Rectal smooth muscle tissue (tissue), 1 donor: ENCODE data around the gene SIDT2.

ENCODE experiments used
- H3K27ac ChIP-seq: one replicate; pipeline ENCODE4 v1.7.0; 2013; ENCODE audit warnings: low read depth, low read length, inconsistent platforms
- H3K27me3 ChIP-seq: one replicate; pipeline ENCODE4 v1.7.0; 2013; ENCODE audit warnings: low read length; ENCODE audit not compliant: control insufficient read depth, insufficient read depth
- H3K36me3 ChIP-seq: one replicate; pipeline ENCODE4 v1.7.0; 2013; ENCODE audit warnings: low read length; ENCODE audit not compliant: control insufficient read depth, insufficient read depth
- H3K4me1 ChIP-seq: one replicate; pipeline ENCODE4 v1.7.0; 2013; ENCODE audit warnings: low read length; ENCODE audit not compliant: control insufficient read depth, insufficient read depth
- H3K4me3 ChIP-seq: one replicate; pipeline ENCODE4 v1.7.0; 2013; ENCODE audit warnings: low read length
- H3K9ac ChIP-seq: one replicate; pipeline ENCODE4 v1.7.0; 2013; ENCODE audit warnings: low read length

Gene SIDT2

GRCh38 chr11:117218133-117218915, 39.8 kb downstream of the SIDT2 start:
- Histone ChIP-seq H3K9ac (no peak overlapping the region), H3K4me1 (peaks cover 66% of the 10 kb centered on the region), H3K27me3 (no peaks in the 10 kb centered on the region), H3K27ac (peak overlapping the region; percentile 99), H3K36me3 (peaks cover 35% of the 10 kb centered on the region), H3K4me3 (peak overlapping the region; percentile 28)

- Histone ChIP-seq H3K27me3 (no peaks in the 10 kb centered on the region), H3K36me3 (peaks cover 34% of the 10 kb centered on the region), H3K27ac (peak overlapping the region; percentile 99), H3K4me1 (peaks cover 72% of the 10 kb centered on the region), H3K4me3 (peak overlapping the region; percentile 28), H3K9ac (peak overlapping the region; percentile 40)
Observed at GRCh38 chr11:117219001-117219400, 40.5 kb downstream of the SIDT2 start.

DNA sequence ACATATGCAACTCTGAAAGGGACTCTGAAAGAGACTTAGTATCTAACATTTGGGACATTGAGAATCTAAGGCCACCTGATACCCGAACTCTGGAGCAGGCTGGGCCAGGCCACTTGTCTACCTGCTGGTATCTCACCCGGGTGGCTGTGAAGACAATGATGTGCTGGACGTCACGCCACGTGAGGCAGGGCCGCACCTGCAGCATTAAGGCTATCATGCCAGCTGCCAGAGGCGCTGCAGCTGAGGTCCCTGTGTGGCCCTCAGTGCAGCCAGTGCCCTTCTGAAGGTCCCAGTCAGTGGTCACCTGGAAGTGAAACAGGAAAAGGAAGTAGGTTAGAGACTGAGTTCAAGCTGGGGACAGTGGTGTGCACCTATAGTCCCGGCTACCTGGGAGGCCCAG, 40.9 kb downstream of the SIDT2 start:
- Histone ChIP-seq H3K36me3 (peaks cover 33% of the 10 kb centered on the region), H3K4me1 (peaks cover 72% of the 10 kb centered on the region), H3K27me3 (no peaks in the 10 kb centered on the region), H3K27ac (peak overlapping the region; percentile 99), H3K4me3 (no peak overlapping the region), H3K9ac (no peak overlapping the region)

DNA sequence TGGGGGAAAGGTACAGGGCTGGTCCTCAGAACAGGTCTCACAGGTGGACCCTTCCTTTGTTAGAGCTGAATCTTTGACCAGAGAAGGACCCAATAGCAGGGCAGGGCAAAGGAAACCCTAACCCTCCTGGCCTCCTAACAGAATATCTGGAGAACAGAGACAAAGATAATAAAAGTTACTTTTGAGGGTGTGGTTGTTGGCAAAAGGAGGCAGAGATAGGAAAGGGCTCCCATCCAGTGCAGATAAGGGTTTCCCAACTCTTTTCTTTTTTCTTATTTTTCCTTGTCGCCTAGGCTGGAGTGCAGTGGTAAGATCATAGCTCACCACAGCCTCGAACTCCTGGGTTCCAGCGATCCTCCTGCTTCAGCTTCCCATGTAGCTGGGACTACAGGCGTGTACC, 41.5 kb downstream of the SIDT2 start:
- Histone ChIP-seq H3K27me3 (no peaks in the 10 kb centered on the region), H3K9ac (no peak overlapping the region), H3K36me3 (peaks cover 28% of the 10 kb centered on the region), H3K27ac (peak overlapping the region; percentile 99), H3K4me1 (peaks cover 72% of the 10 kb centered on the region), H3K4me3 (peak overlapping the region; percentile 2)

DNA sequence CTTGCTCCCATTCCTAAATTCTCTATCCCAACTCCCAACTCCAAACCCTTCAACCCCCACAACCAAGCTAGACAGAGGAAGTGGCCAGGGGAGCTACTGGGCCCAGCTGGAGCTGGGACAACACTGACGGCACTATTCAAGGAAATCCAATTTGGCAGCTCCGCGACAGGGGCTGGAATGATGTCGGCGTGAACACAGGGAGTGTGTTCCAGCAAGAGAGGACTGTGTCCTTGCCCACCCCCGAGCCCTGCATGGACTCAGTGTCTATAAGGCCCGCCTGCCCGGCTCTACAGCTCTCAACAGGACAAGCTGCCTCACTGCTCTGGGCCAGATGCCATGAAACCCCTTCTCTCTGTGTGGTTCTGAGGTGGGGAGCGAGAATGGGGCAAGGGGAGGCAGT, 42.0 kb downstream of the SIDT2 start:
- peak overlapping the region; percentile 2 for H3K4me3 ChIP-seq
- peak overlapping the region; percentile 51 for H3K9ac ChIP-seq
- no peaks in the 10 kb centered on the region for H3K27me3 ChIP-seq
- H3K36me3 ChIP-seq, result peaks cover 28% of the 10 kb centered on the region
- H3K4me1 ChIP-seq, result peaks cover 72% of the 10 kb centered on the region
- peak overlapping the region; percentile 99 for H3K27ac ChIP-seq

GRCh38 chr11:117220999-117221774, 42.6 kb downstream of the SIDT2 start:
- H3K27me3 ChIP-seq, result no peaks in the 10 kb centered on the region
- H3K27ac ChIP-seq, result peak overlapping the region; percentile 99
- peaks cover 28% of the 10 kb centered on the region for H3K36me3 ChIP-seq
- H3K4me3 ChIP-seq, result peak overlapping the region; percentile 2
- H3K9ac ChIP-seq, result peak overlapping the region; percentile 51
- H3K4me1 ChIP-seq, result peaks cover 72% of the 10 kb centered on the region

DNA sequence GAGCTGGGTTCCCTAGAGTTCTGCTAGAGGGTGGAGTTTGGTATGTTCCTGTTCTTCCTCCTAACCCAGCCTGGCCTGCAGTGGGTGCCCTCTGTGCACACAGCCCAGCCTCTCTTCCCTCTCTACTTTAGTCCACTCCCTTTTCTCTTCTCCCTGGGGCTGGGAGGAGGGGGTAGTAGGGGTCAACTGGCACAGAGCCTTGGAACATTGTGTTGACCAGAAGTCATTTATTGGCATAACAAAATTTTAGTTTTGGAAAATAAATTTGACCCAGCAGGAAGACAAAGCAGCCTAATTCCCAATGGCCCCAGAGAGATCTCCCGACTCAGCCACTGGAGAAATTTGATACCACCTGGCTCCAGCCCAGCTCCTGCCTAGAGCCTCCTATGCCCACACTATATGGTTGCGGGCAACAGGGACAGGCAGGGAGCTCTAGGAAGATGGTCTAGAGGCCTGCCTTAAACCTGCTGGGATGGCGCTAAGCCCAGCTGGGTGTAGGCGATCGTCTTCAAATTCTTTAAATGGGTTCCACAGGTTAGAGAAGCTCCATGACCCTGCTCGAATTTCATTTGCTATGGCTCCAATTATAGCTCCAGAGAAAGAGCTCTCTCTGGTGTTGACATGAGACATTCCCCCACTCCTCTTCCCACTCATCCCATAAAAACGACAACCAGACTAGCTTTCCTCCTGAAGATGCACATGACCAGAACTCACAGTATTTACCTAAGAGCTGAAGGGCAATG, 43.4 kb downstream of the SIDT2 start:
- Histone ChIP-seq H3K4me3 (peak overlapping the region; percentile 29), H3K4me1 (peaks cover 66% of the 10 kb centered on the region), H3K27me3 (no peaks in the 10 kb centered on the region), H3K36me3 (peaks cover 30% of the 10 kb centered on the region), H3K9ac (no peak overlapping the region), H3K27ac (peak overlapping the region; percentile 99)

DNA sequence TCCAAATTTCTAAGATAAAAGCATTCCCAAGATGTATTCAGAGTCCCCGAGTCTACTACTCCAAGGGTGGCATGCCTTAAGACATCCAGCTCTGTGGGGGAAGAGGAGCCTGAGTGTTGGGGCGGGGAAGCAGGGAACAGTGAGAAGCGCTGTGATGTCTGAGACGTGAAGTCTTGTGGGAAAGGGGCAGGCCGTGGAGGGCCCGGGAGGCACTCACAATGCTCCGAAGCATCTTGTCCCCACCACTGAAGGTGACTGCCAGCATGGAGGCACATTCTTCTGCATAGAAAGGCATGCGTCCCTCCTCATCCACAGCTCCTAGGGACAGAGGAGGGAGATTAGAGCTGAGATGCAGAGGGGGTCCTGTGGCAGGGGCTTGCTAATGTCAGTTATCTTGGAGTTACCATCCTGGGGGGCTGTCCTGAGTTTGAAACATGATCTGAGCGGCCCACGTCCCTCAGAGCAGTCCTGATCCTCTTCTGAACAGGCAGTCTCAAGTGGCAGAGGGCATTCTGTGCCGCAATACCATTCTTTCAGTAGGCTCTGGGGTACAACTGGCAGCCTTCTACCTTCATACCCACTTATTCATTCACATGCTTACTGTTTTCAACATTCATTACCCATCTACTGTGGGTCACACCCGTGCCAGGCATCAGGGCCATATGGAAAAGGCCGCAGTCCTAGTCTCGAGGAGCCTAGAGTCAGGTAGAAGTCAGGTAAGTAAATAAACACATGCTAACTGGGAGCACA, 44.6 kb downstream of the SIDT2 start:
- Histone ChIP-seq H3K27ac (peak overlapping the region; percentile 99), H3K36me3 (peaks cover 33% of the 10 kb centered on the region), H3K27me3 (no peaks in the 10 kb centered on the region), H3K4me3 (no peak overlapping the region), H3K4me1 (peaks cover 54% of the 10 kb centered on the region), H3K9ac (no peak overlapping the region)

- Histone ChIP-seq H3K27me3 (no peaks in the 10 kb centered on the region), H3K9ac (no peak overlapping the region), H3K36me3 (peaks cover 32% of the 10 kb centered on the region), H3K27ac (peak overlapping the region; percentile 99), H3K4me3 (no peak overlapping the region), H3K4me1 (peaks cover 45% of the 10 kb centered on the region)
Observed at GRCh38 chr11:117223741-117224689, 45.5 kb downstream of the SIDT2 start.

DNA sequence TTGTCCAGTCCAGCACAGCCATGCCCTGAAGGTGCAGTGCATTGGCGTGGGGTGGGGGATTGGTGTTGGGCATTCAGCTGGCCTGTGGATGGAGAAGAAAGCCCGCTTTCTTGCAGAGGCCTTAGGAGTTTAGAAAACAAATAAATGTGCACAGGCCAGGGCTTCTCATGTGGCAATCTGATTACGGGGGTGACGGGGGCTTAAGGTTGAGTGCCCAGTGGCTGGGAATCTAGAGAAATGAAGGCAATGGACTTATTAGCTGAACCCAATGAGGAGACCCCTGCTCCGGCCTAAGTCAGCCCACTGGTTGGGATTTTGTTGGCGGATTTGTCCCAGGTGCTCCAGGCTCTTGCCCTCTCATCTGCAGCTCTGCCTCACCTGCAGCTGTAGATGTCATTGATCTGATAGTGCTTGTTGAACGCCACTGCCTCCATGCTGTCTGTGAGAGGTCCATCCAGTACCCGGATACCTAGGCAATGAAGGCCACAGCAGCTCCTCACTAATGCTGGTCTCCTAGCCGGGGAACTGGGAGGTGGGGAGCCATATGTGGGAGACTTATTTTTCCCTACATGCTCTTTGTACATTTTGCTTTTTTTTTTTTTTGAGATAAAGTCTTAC, 47.1 kb downstream of the SIDT2 start:
- no peak overlapping the region for H3K9ac ChIP-seq
- no peaks in the 10 kb centered on the region for H3K27me3 ChIP-seq
- peaks cover 36% of the 10 kb centered on the region for H3K36me3 ChIP-seq
- no peak overlapping the region for H3K4me3 ChIP-seq
- H3K27ac ChIP-seq, result no peak overlapping the region
- H3K4me1 ChIP-seq, result peaks cover 32% of the 10 kb centered on the region
